HepG2 (cell line): Measurements from ENCODE around the gene DRC7.

Source experiments
- HNRNPL ChIP-seq: fragments of 200-400 bp; formaldehyde crosslinking; IDR thresholded peaks from 2 replicates; pipeline ENCODE4 v1.6.1; 2017; ENCODE audit warnings: mild to moderate bottlenecking, low read depth, low read length
- KLF15 ChIP-seq: sonication (generic); formaldehyde crosslinking; IDR thresholded peaks from 2 replicates; pipeline ENCODE4 v1.8.1; 2023; ENCODE audit warnings: borderline replicate concordance, mild to moderate bottlenecking, inconsistent platforms, missing genetic modification reagents, mixed read lengths
- NBN ChIP-seq: fragments of 450-650 bp; conservative IDR thresholded peaks from 2 replicates; pipeline ENCODE4 v1.6.1; 2017
- SMC3 ChIP-seq: IDR thresholded peaks from 2 replicates; pipeline ENCODE4 v1.6.1; 2011; ENCODE audit warnings: low read length, improper control_type of control experiment
- ZNF329 ChIP-seq: sonication (generic); formaldehyde crosslinking; IDR thresholded peaks from 2 replicates; pipeline ENCODE4 v1.9.0; 2021; ENCODE audit warnings: low read depth, mild to moderate bottlenecking, missing genetic modification reagents
- TF ChIP-seq, protein P1 (sequence below): sonication (generic); formaldehyde crosslinking; IDR thresholded peaks from 2 replicates; pipeline ENCODE4 v1.5.0; 2020; ENCODE audit warnings: mild to moderate bottlenecking, missing genetic modification reagents, moderate library complexity
- TF ChIP-seq, protein P2 (sequence below), 2 experiments: IDR thresholded peaks; 2 replicates each; pipeline ENCODE4 v1.6.1; 2011 to 2012; ENCODE audit warnings: low read length in 2 of 2, borderline replicate concordance in 1 of 2, low read depth in 1 of 2, mild to moderate bottlenecking in 1 of 2, moderate library complexity in 1 of 2

DNA sequence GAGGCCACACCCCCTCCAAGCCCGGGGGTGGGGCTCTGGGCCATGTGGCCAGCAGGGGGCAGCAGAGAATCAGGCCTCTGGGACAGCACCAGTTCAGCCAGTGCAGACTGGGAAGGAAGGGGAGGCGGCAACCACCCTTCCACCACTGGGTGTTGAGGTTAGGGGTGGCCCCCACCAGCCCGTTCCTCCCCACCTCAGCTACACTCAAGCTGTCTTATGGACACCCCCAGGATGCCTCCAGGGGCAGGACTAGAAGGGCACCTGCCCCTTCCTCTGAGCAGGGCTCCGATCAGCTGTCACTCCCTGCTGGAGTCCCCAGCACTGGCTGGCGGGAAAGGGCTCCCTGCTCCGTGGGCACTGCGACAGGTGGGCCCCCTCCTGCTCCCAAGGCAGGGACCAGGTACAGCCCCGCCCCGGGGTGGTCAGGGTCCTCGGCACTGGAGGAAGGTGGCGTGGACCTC lies 62.8 kb downstream of the DRC7 start:
- TF ChIP-seq KLF15 (CRISPR knock-in tag) (no peak; the same call in 1 of the 2 replicates), ZNF329 (no peak), SMC3 (peak; percentile 59; the same call in 1 of the 2 replicates), HNRNPL (0 out of 2 replicates have a peak, but pooled peaks have one; percentile 38), NBN (no peak)
- TF ChIP-seq, protein P1, sequence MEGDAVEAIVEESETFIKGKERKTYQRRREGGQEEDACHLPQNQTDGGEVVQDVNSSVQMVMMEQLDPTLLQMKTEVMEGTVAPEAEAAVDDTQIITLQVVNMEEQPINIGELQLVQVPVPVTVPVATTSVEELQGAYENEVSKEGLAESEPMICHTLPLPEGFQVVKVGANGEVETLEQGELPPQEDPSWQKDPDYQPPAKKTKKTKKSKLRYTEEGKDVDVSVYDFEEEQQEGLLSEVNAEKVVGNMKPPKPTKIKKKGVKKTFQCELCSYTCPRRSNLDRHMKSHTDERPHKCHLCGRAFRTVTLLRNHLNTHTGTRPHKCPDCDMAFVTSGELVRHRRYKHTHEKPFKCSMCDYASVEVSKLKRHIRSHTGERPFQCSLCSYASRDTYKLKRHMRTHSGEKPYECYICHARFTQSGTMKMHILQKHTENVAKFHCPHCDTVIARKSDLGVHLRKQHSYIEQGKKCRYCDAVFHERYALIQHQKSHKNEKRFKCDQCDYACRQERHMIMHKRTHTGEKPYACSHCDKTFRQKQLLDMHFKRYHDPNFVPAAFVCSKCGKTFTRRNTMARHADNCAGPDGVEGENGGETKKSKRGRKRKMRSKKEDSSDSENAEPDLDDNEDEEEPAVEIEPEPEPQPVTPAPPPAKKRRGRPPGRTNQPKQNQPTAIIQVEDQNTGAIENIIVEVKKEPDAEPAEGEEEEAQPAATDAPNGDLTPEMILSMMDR (CRISPR knock-in tag), result peak; percentile 99
- TF ChIP-seq, protein P2, sequence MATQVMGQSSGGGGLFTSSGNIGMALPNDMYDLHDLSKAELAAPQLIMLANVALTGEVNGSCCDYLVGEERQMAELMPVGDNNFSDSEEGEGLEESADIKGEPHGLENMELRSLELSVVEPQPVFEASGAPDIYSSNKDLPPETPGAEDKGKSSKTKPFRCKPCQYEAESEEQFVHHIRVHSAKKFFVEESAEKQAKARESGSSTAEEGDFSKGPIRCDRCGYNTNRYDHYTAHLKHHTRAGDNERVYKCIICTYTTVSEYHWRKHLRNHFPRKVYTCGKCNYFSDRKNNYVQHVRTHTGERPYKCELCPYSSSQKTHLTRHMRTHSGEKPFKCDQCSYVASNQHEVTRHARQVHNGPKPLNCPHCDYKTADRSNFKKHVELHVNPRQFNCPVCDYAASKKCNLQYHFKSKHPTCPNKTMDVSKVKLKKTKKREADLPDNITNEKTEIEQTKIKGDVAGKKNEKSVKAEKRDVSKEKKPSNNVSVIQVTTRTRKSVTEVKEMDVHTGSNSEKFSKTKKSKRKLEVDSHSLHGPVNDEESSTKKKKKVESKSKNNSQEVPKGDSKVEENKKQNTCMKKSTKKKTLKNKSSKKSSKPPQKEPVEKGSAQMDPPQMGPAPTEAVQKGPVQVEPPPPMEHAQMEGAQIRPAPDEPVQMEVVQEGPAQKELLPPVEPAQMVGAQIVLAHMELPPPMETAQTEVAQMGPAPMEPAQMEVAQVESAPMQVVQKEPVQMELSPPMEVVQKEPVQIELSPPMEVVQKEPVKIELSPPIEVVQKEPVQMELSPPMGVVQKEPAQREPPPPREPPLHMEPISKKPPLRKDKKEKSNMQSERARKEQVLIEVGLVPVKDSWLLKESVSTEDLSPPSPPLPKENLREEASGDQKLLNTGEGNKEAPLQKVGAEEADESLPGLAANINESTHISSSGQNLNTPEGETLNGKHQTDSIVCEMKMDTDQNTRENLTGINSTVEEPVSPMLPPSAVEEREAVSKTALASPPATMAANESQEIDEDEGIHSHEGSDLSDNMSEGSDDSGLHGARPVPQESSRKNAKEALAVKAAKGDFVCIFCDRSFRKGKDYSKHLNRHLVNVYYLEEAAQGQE (IDR thresholded peaks at IDR 0.05; ENCODE audit: borderline replicate concordance in 1 of 2, low read depth in 1 of 2, low read length in 2 of 2), result no peak
